Progenitor cell of endocrine pancreas (in vitro differentiated cells): ENCODE data around the gene TBC1D2. TPM values are rescaled to one million over a fixed set of nuclear protein-coding genes. Genes with fewer than 3 reads are reported as not detected.

Experiments used
- DNase-seq: peaks from one replicate; pipeline ENCODE4 v3.0.0; 2021; ENCODE audit warnings: low spot score; ENCODE audit not compliant: unreplicated experiment
- H3K27ac Mint-ChIP-seq: 2 replicates; pipeline ENCODE4 v1.8.0; 2021; ENCODE audit warnings: mild to moderate bottlenecking, moderate library complexity, mixed read lengths
- H3K27me3 Mint-ChIP-seq: 2 replicates; pipeline ENCODE4 v1.8.0; 2021; ENCODE audit warnings: mixed read lengths
- H3K36me3 Mint-ChIP-seq: 2 replicates; pipeline ENCODE4 v1.8.0; 2022; ENCODE audit warnings: mixed read lengths; ENCODE audit not compliant: insufficient read depth
- H3K4me1 Mint-ChIP-seq: 2 replicates; pipeline ENCODE4 v1.8.0; 2021; ENCODE audit warnings: low read depth, mixed read lengths
- H3K4me3 Mint-ChIP-seq: 2 replicates; pipeline ENCODE4 v1.8.0; 2021; ENCODE audit warnings: low read depth, mild to moderate bottlenecking, moderate library complexity, mixed read lengths
- H3K9me3 Mint-ChIP-seq: 2 replicates; pipeline ENCODE4 v1.8.0; 2021; ENCODE audit warnings: low read depth, mixed read lengths
- total RNA-seq: library from RNA; stranded (reverse); gene quantifications from 2 replicates; pipeline ENCODE4 v1.2.1, GENCODE V29; 2021
- TF ChIP-seq, protein P1 (sequence below): fragments of 200-600 bp; sonication (generic); IDR thresholded peaks from one replicate; pipeline ENCODE4 v1.5.0; 2021; ENCODE audit warnings: antibody characterized with exemption, mild to moderate bottlenecking; ENCODE audit not compliant: unreplicated experiment

TBC1D2 gene
- total RNA-seq, 1 donor from 2014 or later: 8.5 TPM

DNA sequence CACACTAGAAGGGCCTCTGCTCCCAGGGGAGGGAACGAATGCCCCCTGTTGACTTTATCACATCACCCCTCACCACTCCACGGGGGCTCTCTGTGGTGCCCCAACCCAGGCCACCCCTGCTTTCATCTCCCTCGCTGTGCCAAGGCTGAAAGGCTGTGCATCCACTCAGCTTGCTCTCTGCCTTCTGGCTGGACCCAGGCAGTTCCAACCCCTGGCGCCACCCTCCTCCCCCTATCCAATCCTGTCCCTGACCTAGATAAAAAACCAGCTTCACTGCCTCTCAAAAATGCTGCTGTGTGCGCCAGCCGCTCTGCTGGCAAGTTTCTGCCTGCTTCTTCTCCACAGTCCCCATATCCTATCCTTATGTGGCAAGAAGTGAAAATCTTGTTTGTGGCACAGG is 40.6 kb downstream of the TBC1D2 start:
- Mint-ChIP-seq H3K27ac (no peak overlapping the region), H3K9me3 (no peaks in the 10 kb centered on the region), H3K4me1 (peaks cover 11% of the 10 kb centered on the region), H3K36me3 (peaks cover 9% of the 10 kb centered on the region), H3K4me3 (no peak overlapping the region), H3K27me3 (no peaks in the 10 kb centered on the region)
- TF ChIP-seq, protein P1, sequence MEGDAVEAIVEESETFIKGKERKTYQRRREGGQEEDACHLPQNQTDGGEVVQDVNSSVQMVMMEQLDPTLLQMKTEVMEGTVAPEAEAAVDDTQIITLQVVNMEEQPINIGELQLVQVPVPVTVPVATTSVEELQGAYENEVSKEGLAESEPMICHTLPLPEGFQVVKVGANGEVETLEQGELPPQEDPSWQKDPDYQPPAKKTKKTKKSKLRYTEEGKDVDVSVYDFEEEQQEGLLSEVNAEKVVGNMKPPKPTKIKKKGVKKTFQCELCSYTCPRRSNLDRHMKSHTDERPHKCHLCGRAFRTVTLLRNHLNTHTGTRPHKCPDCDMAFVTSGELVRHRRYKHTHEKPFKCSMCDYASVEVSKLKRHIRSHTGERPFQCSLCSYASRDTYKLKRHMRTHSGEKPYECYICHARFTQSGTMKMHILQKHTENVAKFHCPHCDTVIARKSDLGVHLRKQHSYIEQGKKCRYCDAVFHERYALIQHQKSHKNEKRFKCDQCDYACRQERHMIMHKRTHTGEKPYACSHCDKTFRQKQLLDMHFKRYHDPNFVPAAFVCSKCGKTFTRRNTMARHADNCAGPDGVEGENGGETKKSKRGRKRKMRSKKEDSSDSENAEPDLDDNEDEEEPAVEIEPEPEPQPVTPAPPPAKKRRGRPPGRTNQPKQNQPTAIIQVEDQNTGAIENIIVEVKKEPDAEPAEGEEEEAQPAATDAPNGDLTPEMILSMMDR: no peak
- no peak for DNase-seq

- H3K4me3 Mint-ChIP-seq: no peak overlapping the region
- TF ChIP-seq, protein P1: no peak
- DNase-seq: no peak
- no peaks in the 10 kb centered on the region for H3K9me3 Mint-ChIP-seq
- H3K4me1 Mint-ChIP-seq: no peaks in the 10 kb centered on the region
- peaks cover 13% of the 10 kb centered on the region for H3K36me3 Mint-ChIP-seq
- H3K27me3 Mint-ChIP-seq: no peaks in the 10 kb centered on the region
- H3K27ac Mint-ChIP-seq: no peak overlapping the region
These were observed 44.2 kb downstream of the TBC1D2 start for GRCh38 chr9:98211260-98211659.

DNA sequence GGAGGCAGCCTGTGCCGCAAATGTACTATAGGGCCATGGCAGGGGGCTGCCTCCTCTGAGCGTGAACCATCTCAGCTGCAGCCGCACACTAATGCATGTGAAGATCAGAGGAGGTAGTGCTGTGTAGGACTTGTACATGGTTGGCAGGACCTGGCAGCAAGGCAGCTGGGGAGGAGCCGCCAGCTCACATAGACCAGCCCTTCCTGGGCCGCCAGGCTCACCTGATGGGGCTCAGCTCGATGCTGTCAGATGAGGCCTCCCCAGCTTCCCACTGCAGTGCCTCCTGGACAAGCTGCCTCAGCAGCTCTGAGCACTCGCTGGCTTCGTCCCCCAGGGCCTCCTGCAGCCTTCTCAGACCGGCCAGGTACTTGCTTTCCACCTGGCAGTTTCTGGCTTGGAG is 45.0 kb downstream of the TBC1D2 start:
- no peak overlapping the region for H3K27ac Mint-ChIP-seq
- H3K9me3 Mint-ChIP-seq: no peaks in the 10 kb centered on the region
- no peaks in the 10 kb centered on the region for H3K27me3 Mint-ChIP-seq
- H3K4me3 Mint-ChIP-seq: no peak overlapping the region
- H3K4me1 Mint-ChIP-seq: no peaks in the 10 kb centered on the region
- no peak for DNase-seq
- TF ChIP-seq, protein P1: no peak
- peaks cover 13% of the 10 kb centered on the region for H3K36me3 Mint-ChIP-seq

DNA sequence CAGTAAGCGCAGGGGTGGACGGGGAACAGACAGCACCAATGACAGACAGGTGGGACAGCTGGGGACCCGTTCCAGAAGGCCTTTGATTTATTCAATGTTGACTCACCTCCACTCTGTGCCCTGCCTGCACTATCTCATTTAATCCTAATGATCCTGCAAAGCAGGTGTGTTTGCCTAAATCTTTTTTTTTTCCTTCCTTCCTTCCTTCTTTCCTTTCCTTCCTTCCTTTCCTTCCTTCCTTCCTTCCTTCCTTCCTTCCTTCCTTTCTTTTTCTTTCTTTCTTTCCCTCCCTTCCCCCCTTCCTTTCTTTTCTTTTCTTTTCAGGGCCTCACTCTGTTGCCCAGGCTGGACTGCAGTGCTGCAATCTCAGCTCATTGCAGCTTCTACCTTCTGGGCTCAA is 45.9 kb downstream of the TBC1D2 start:
- Mint-ChIP-seq H3K36me3 (peaks cover 9% of the 10 kb centered on the region), H3K9me3 (no peaks in the 10 kb centered on the region), H3K27me3 (no peaks in the 10 kb centered on the region), H3K4me3 (no peak overlapping the region), H3K4me1 (no peaks in the 10 kb centered on the region), H3K27ac (peak overlapping the region; percentile 67)
- DNase-seq: no peak
- TF ChIP-seq, protein P1: no peak

- TF ChIP-seq, protein P1: no peak
- Mint-ChIP-seq H3K4me1 (no peaks in the 10 kb centered on the region), H3K36me3 (peaks cover 9% of the 10 kb centered on the region), H3K9me3 (no peaks in the 10 kb centered on the region), H3K27ac (no peak overlapping the region), H3K27me3 (no peaks in the 10 kb centered on the region), H3K4me3 (no peak overlapping the region)
- no peak for DNase-seq
These were observed 46.8 kb downstream of the TBC1D2 start for GRCh38 chr9:98208635-98209034.
